HL-60 (cell line): Measurements from ENCODE around the gene FRAS1.

ENCODE experiments used
- DNase-seq, 2 experiments: peaks; one replicate each; pipeline ENCODE4 v3.0.0-alpha.2; 2010 to 2020; ENCODE audit warnings: low read depth in 1 of 2, low spot score in 1 of 2
- H3K27ac ChIP-seq: fragments of 250-450 bp; sonication (Bioruptor Pico); replicated peaks from 2 replicates; pipeline ENCODE4 v1.5.1; 2020; ENCODE audit warnings: mild to moderate bottlenecking, moderate library complexity
- H3K27me3 ChIP-seq: fragments of 250-450 bp; sonication (Bioruptor Pico); 2 replicates; pipeline ENCODE4 v1.5.1; 2021; ENCODE audit warnings: mild to moderate bottlenecking, moderate library complexity; ENCODE audit not compliant: insufficient read depth, poor library complexity, severe bottlenecking
- H3K4me3 ChIP-seq: replicated peaks from 2 replicates; pipeline ENCODE4 v1.5.1; 2011; ENCODE audit warnings: mild to moderate bottlenecking, control low read depth, low read length; ENCODE audit not compliant: insufficient read depth
- CTCF ChIP-seq: IDR thresholded peaks from one replicate; pipeline ENCODE4 v1.5.1; 2011; ENCODE audit warnings: low read length, control low read depth, inconsistent platforms; ENCODE audit not compliant: insufficient read depth
- GABPA ChIP-seq: IDR thresholded peaks from 2 replicates; pipeline ENCODE4 v1.6.1; 2012; ENCODE audit warnings: low read depth
- POLR2AphosphoS5 ChIP-seq: IDR thresholded peaks from 2 replicates; pipeline ENCODE4 v1.6.1; 2012; ENCODE audit warnings: low read depth
- SPI1 ChIP-seq: IDR thresholded peaks from 2 replicates; pipeline ENCODE4 v1.6.1; 2012; ENCODE audit warnings: low read depth, mild to moderate bottlenecking, borderline replicate concordance
- TF ChIP-seq, protein P1 (sequence below): IDR thresholded peaks from 2 replicates; pipeline ENCODE4 v1.6.1; 2012; ENCODE audit warnings: low read depth; ENCODE audit not compliant: insufficient replicate concordance

The FRAS1 gene

GRCh38 chr4:78079726-78080430 lies 22.8 kb downstream of the FRAS1 start:
- Histone ChIP-seq H3K4me3 (no peak overlapping the region), H3K27me3 (no peaks in the 10 kb centered on the region), H3K27ac (no peak overlapping the region)
- TF ChIP-seq GABPA (no peak), SPI1 (no peak), CTCF (no peak), POLR2AphosphoS5 (no peak)
- TF ChIP-seq, protein P1, sequence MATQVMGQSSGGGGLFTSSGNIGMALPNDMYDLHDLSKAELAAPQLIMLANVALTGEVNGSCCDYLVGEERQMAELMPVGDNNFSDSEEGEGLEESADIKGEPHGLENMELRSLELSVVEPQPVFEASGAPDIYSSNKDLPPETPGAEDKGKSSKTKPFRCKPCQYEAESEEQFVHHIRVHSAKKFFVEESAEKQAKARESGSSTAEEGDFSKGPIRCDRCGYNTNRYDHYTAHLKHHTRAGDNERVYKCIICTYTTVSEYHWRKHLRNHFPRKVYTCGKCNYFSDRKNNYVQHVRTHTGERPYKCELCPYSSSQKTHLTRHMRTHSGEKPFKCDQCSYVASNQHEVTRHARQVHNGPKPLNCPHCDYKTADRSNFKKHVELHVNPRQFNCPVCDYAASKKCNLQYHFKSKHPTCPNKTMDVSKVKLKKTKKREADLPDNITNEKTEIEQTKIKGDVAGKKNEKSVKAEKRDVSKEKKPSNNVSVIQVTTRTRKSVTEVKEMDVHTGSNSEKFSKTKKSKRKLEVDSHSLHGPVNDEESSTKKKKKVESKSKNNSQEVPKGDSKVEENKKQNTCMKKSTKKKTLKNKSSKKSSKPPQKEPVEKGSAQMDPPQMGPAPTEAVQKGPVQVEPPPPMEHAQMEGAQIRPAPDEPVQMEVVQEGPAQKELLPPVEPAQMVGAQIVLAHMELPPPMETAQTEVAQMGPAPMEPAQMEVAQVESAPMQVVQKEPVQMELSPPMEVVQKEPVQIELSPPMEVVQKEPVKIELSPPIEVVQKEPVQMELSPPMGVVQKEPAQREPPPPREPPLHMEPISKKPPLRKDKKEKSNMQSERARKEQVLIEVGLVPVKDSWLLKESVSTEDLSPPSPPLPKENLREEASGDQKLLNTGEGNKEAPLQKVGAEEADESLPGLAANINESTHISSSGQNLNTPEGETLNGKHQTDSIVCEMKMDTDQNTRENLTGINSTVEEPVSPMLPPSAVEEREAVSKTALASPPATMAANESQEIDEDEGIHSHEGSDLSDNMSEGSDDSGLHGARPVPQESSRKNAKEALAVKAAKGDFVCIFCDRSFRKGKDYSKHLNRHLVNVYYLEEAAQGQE, result no peak
- no peak for DNase-seq

- TF ChIP-seq SPI1, result no peak
- TF ChIP-seq CTCF, result no peak
- TF ChIP-seq, protein P1, result no peak
- TF ChIP-seq POLR2AphosphoS5, result no peak
- TF ChIP-seq GABPA, result no peak
- H3K4me3 ChIP-seq, result no peak overlapping the region
- H3K27me3 ChIP-seq, result no peaks in the 10 kb centered on the region
- no peak overlapping the region for H3K27ac ChIP-seq
- DNase-seq, result no peak
Observed at GRCh38 chr4:78081541-78081940, 24.4 kb downstream of the FRAS1 start.

DNA sequence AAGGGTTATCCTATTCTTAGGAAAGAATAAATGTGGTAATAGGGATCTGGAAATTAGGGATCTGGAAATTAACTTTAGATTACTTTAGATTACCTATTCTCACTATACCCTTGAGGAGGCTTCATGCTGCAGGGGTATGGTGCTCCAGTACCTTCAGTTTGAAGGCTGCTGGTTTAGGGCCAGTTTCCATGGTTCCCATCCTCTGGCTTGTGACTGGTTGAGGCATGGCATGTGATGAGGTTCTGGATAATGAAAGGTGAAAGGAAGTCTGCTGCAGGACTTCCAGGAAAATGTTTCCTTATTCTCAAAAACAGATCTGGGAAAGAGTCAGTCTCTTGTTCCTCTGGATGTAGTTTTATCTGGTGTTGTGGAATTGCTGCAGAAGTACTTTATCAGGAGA lies 25.9 kb downstream of the FRAS1 start:
- no peak overlapping the region for H3K4me3 ChIP-seq
- no peak overlapping the region for H3K27ac ChIP-seq
- H3K27me3 ChIP-seq, result no peaks in the 10 kb centered on the region
- DNase-seq, result no peak
- TF ChIP-seq SPI1 (no peak), CTCF (no peak), GABPA (no peak), POLR2AphosphoS5 (no peak)
- TF ChIP-seq, protein P1, result no peak
